Measurements from ENCODE around the gene TAP2. TPM values are rescaled to one million over a fixed set of nuclear protein-coding genes. Genes with fewer than 3 reads are reported as not detected.

Gene TAP2
- total and polyA plus RNA-seq, 2 of the 13 experiments (the other 11 are each of a cell fraction or from before 2014, with no cell fraction given): 10.3 to 17.6 TPM

DNA sequence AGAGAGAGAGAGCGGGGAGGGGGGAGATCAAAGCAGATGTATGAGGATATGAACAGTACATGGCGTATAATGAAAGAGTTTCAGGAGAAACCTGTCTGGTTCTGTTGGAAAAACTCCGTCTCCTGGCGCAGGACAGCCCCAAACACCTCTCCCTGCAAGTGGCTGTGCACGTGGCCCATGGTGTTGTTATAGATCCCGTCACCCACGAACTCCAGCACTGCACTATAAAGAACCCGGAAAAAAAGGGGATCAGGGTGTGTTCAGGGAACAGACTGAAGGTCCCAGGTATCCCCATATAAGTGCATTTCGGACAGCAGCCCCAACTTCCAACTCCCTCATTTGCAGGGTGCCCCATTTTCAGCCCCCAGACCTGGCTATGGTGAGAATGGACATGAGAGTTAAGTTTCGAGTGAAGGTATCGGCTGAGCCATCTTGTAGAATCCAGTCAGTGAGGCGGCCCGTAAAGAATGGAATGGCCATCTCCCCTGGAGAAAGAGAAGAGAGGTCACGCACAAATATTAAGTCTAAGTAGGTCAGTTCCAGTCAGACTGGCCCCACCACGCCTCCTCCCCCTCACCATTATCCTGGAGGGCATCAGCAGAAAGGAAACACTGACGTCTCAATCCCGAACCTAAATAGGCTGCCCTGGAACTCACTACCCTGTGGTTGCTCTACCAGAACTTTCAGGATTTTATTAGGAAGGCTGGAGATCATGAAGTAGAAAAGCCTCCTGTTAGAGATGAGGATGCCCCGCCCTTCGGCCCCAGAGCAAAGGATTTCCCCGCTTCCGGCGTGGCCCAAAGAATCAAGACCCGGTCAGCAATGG is 13.7 kb upstream of the TAP2 start:
- Histone ChIP-seq H3K36me3 (replicated peaks in 1 of 2; ENCODE audit: control insufficient read depth in 1 of 2, insufficient read depth in 2 of 2, low read length in 2 of 2) (peaks cover 0 to 6% of the 10 kb centered on the region in 2 experiments; a peak in 1 of 5 replicates), H3K27ac (ENCODE audit: extremely low read length, insufficient read depth, low read length) (peak overlapping the region; percentile 62), H3K27me3 (ENCODE audit: control insufficient read depth in 1 of 2, insufficient read depth in 2 of 2, low read length in 2 of 2) (no peaks in the 10 kb centered on the region; a peak in 1 of 5 replicates), H3K4me2 (ENCODE audit: low read depth, low read length) (peak overlapping the region; percentile 98), H3K4me1 (ENCODE audit: insufficient read depth, low read length) (peaks cover 26% of the 10 kb centered on the region), H3K9me3 (ENCODE audit: low read length) (no peaks in the 10 kb centered on the region), H3K9ac (ENCODE audit: insufficient read depth, low read depth, low read length) (peak overlapping the region; percentile 72), H3K79me2 (ENCODE audit: insufficient read depth, low read length) (no peaks in the 10 kb centered on the region), H3K4me3 (replicated peaks in 1 of 3; ENCODE audit: insufficient read depth in 1 of 3, low read depth in 2 of 3, low read length in 3 of 3) (peak overlapping the region; percentile 93 to 96 (median 95)), H4K20me1 (ENCODE audit: insufficient read depth, low read length) (no peaks in the 10 kb centered on the region), H2AFZ (ENCODE audit: low read length) (no peak overlapping the region)
- FAIRE-seq (no peak), ATAC-seq (no peak), DNase-seq (ENCODE audit: low spot score) (no peak)
- ChIA-PET CTCF (ENCODE audit: low intra/inter-chr PET ratio, low total read pairs) (no interaction called here), POLR2A (interaction anchor here (0.8 to 3.8 kb wide), 5 partner anchors 7 to 118 kb away, joined by 3 to 69 read pairs (median 41); partner anchors contain the start of genes BRD2, PSMB8 and TAP2)
- intact Hi-C loops (cut with micrococcal nuclease; ENCODE audit: unreplicated experiment): no loop called here
- 61% methylated on average over 23 of the region's 23 CpGs for WGBS (ENCODE audit: low lambda C conversion rate)
- TSS peak; percentile 50 for BruUV-seq (replicated peaks)
- in situ Hi-C loops (cut with HindIII; ENCODE audit: extremely low pct_ligation_motif_present, low pct_unique_long_range_greater_than_20kb): no loop called here
- TF ChIP-seq SIN3A (IDR thresholded peaks at IDR 0.05; ENCODE audit: borderline replicate concordance, low read depth, low read length) (no peak; the same call in 1 of the 2 replicates), ZNF878 (CRISPR knock-in tag; IDR thresholded peaks at IDR 0.05) (no peak), PHF21A (CRISPR knock-in tag; IDR thresholded peaks at IDR 0.05) (no peak), GABPA (IDR thresholded peaks at IDR 0.05; ENCODE audit: low read depth, low read length) (peak; percentile 18; the same call in 1 of the 2 replicates), GABPA (CRISPR knock-in tag; IDR thresholded peaks at IDR 0.05; ENCODE audit: low read depth) (peak; percentile 66; the same call in 1 of the 2 replicates), ZNF891 (CRISPR knock-in tag; IDR thresholded peaks at IDR 0.05) (no peak), GABPB1 (CRISPR knock-in tag; IDR thresholded peaks at IDR 0.05) (peak; percentile 28; the same call in 1 of the 2 replicates), ZNF44 (CRISPR knock-in tag; IDR thresholded peaks at IDR 0.05) (0 out of 2 replicates have a peak, but pooled peaks have one; percentile 7), SP2 (CRISPR knock-in tag; IDR thresholded peaks at IDR 0.05) (0 out of 2 replicates have a peak, but pooled peaks have one; percentile 1), ETV5 (CRISPR knock-in tag; IDR thresholded peaks at IDR 0.05; ENCODE audit: borderline replicate concordance) (peak; percentile 57; the same call in 1 of the 2 replicates), HMG20B (CRISPR knock-in tag; conservative IDR thresholded peaks at IDR 0.05) (0 out of 2 replicates have a peak, but pooled peaks have one; percentile 7), ELF1 (CRISPR knock-in tag; IDR thresholded peaks at IDR 0.05) (0 out of 2 replicates have a peak, but pooled peaks have one; percentile 11)
- TF ChIP-seq, protein P1, sequence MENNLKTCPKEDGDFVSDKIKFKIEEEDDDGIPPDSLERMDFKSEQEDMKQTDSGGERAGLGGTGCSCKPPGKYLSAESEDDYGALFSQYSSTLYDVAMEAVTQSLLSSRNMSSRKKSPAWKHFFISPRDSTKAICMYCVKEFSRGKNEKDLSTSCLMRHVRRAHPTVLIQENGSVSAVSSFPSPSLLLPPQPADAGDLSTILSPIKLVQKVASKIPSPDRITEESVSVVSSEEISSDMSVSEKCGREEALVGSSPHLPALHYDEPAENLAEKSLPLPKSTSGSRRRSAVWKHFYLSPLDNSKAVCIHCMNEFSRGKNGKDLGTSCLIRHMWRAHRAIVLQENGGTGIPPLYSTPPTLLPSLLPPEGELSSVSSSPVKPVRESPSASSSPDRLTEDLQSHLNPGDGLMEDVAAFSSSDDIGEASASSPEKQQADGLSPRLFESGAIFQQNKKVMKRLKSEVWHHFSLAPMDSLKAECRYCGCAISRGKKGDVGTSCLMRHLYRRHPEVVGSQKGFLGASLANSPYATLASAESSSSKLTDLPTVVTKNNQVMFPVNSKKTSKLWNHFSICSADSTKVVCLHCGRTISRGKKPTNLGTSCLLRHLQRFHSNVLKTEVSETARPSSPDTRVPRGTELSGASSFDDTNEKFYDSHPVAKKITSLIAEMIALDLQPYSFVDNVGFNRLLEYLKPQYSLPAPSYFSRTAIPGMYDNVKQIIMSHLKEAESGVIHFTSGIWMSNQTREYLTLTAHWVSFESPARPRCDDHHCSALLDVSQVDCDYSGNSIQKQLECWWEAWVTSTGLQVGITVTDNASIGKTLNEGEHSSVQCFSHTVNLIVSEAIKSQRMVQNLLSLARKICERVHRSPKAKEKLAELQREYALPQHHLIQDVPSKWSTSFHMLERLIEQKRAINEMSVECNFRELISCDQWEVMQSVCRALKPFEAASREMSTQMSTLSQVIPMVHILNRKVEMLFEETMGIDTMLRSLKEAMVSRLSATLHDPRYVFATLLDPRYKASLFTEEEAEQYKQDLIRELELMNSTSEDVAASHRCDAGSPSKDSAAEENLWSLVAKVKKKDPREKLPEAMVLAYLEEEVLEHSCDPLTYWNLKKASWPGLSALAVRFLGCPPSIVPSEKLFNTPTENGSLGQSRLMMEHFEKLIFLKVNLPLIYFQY (CRISPR knock-in tag; IDR thresholded peaks at IDR 0.05; ENCODE audit: borderline replicate concordance): peak; percentile 95
- TF ChIP-seq, protein P2, sequence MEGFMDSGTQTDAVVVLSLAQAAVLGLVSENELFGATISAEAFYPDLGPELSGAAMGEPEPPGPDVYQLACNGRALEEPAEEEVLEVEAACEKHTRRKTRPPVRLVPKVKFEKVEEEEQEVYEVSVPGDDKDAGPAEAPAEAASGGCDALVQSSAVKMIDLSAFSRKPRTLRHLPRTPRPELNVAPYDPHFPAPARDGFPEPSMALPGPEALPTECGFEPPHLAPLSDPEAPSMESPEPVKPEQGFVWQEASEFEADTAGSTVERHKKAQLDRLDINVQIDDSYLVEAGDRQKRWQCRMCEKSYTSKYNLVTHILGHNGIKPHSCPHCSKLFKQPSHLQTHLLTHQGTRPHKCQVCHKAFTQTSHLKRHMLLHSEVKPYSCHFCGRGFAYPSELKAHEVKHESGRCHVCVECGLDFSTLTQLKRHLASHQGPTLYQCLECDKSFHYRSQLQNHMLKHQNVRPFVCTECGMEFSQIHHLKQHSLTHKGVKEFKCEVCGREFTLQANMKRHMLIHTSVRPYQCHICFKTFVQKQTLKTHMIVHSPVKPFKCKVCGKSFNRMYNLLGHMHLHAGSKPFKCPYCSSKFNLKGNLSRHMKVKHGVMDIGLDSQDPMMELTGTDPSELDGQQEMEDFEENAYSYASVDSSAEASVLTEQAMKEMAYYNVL (CRISPR knock-in tag; IDR thresholded peaks at IDR 0.05; ENCODE audit: borderline replicate concordance): no peak
